A549 (cell line): ENCODE measurements around the gene GGCX. TPM values are rescaled to one million over a fixed set of nuclear protein-coding genes. Genes with fewer than 3 reads are reported as not detected.

ENCODE experiments used
- ATAC-seq, 2 experiments: fragments of 200-7000 bp in 1 of 2; fragments of >200 bp in 1 of 2; cut with Nextera tagmentation in 1 of 2; cut with Tn5 transposase in 1 of 2; 3 replicates each; pipeline versions ENCODE4 v1.8.0 to v1.9.1; 2018 to 2020; ENCODE audit warnings: mild to moderate bottlenecking in 1 of 2, moderate library complexity in 1 of 2
- CTCF ChIA-PET: fragments of 300-600 bp; sonication (Branson Sonifier 250); formaldehyde crosslinking; extraction: SDS; loops from one replicate; lab custom pipeline; 2021; ENCODE audit warnings: antibody characterized with exemption, inconsistent platforms; lab: Yijun Ruan, JAX
- POLR2A ChIA-PET: fragments of 350-600 bp; formaldehyde crosslinking; extraction: SDS; loops from one replicate; lab custom pipeline; 2021; ENCODE audit warnings: antibody characterized with exemption, inconsistent platforms; lab: Yijun Ruan, JAX
- DNase-seq, 2 experiments: peaks; one replicate each; pipeline versions ENCODE4 v3.0.0 to v3.0.0-alpha.2; 2011 to 2016; ENCODE audit warnings: low read depth in 1 of 2, low spot score in 1 of 2
- FAIRE-seq: peaks from 2 replicates; lab custom pipeline; 2011; peaks lifted over from hg19 to GRCh38; lab: Jason Lieb, UNC
- H3K27ac ChIP-seq, 2 experiments: fragments of >200 bp; sonication (Bioruptor Twin); formaldehyde crosslinking; 3 replicates each; pipeline ENCODE4 v1.5.1; 2016 to 2017
- H3K4me1 ChIP-seq: fragments of >200 bp; sonication (Bioruptor Twin); formaldehyde crosslinking; 3 replicates; pipeline ENCODE4 v1.6.1; 2016
- H3K4me2 ChIP-seq: fragments of >200 bp; sonication (Bioruptor Twin); formaldehyde crosslinking; 3 replicates; pipeline ENCODE4 v1.6.1; 2016
- H3K4me3 ChIP-seq: fragments of >200 bp; sonication (Bioruptor Twin); formaldehyde crosslinking; 3 replicates; pipeline ENCODE4 v1.5.1; 2016
- H3K9me3 ChIP-seq: fragments of >200 bp; sonication (Bioruptor Twin); formaldehyde crosslinking; 3 replicates; pipeline ENCODE4 v1.6.1; 2016
- ATOH8 ChIP-seq: fragments of 250-450 bp; sonication (Bioruptor Pico); IDR thresholded peaks from 2 replicates; pipeline ENCODE4 v1.5.0; 2020; ENCODE audit warnings: low read depth, mild to moderate bottlenecking, moderate library complexity
- BCL3 ChIP-seq: fragments of >200 bp; sonication (Bioruptor Twin); formaldehyde crosslinking; IDR thresholded peaks from 3 replicates; pipeline ENCODE4 v1.6.1; 2016
- CBX2 ChIP-seq: fragments of 200-600 bp; sonication (generic); IDR thresholded peaks from 2 replicates; pipeline ENCODE4 v1.6.1; 2016; ENCODE audit warnings: low read depth, mild to moderate bottlenecking, borderline replicate concordance
- CEBPB ChIP-seq, 2 experiments: fragments of >200 bp in 1 of 2; sonication (Bioruptor Twin) in 1 of 2; formaldehyde crosslinking in 1 of 2; IDR thresholded peaks; 2 replicates each; pipeline ENCODE4 v1.6.1; 2012 to 2016
- CHD4 ChIP-seq: fragments of 200-600 bp; sonication (generic); IDR thresholded peaks from 2 replicates; pipeline ENCODE4 v1.6.1; 2016; ENCODE audit warnings: antibody characterized with exemption, mild to moderate bottlenecking, borderline replicate concordance
- CTCF ChIP-seq: fragments of >200 bp; sonication (Bioruptor Twin); formaldehyde crosslinking; IDR thresholded peaks from 3 replicates; pipeline ENCODE4 v1.5.1; 2016
- EHMT2 ChIP-seq: fragments of 200-600 bp; sonication (generic); IDR thresholded peaks from 2 replicates; pipeline ENCODE4 v1.6.1; 2016; ENCODE audit warnings: antibody characterized with exemption, low read depth, mild to moderate bottlenecking, moderate library complexity
- EP300 ChIP-seq, 2 experiments: fragments of >200 bp; sonication (Bioruptor Twin); formaldehyde crosslinking; IDR thresholded peaks; 2 replicates in 1 of 2; 3 replicates in 1 of 2; pipeline ENCODE4 v1.6.1; 2016 to 2017
- ESRRA ChIP-seq: fragments of 150-350 bp; IDR thresholded peaks from 2 replicates; pipeline ENCODE4 v1.6.1; 2014; ENCODE audit warnings: mild to moderate bottlenecking, low read length, borderline replicate concordance
- FOSB ChIP-seq: fragments of 250-450 bp; sonication (Bioruptor Pico); IDR thresholded peaks from 2 replicates; pipeline ENCODE4 v1.5.0; 2020; ENCODE audit warnings: mild to moderate bottlenecking, moderate library complexity
- HDAC2 ChIP-seq: fragments of 200-600 bp; sonication (generic); IDR thresholded peaks from 2 replicates; pipeline ENCODE4 v1.6.1; 2016
- HOXA7 ChIP-seq: fragments of 250-450 bp; sonication (Bioruptor Pico); IDR thresholded peaks from 2 replicates; pipeline ENCODE4 v1.5.0; 2020; ENCODE audit warnings: mild to moderate bottlenecking, moderate library complexity
- HOXB13 ChIP-seq: fragments of 250-450 bp; sonication (Bioruptor Pico); IDR thresholded peaks from 2 replicates; pipeline ENCODE4 v1.5.0; 2020; ENCODE audit warnings: low read depth, mild to moderate bottlenecking, moderate library complexity
- JUNB ChIP-seq: fragments of >200 bp; sonication (Bioruptor Twin); formaldehyde crosslinking; IDR thresholded peaks from 2 replicates; pipeline ENCODE4 v1.6.1; 2016
- KDM1A ChIP-seq: fragments of 200-600 bp; sonication (generic); IDR thresholded peaks from 2 replicates; pipeline ENCODE4 v1.6.1; 2016; ENCODE audit warnings: low read depth, mild to moderate bottlenecking
- KDM5A ChIP-seq: fragments of 200-600 bp; sonication (generic); IDR thresholded peaks from 2 replicates; pipeline ENCODE4 v1.6.1; 2016; ENCODE audit warnings: antibody characterized with exemption, mild to moderate bottlenecking
- MAX ChIP-seq: IDR thresholded peaks from 2 replicates; pipeline ENCODE4 v1.6.1; 2012
- MAZ ChIP-seq: fragments of 150-350 bp; IDR thresholded peaks from 2 replicates; pipeline ENCODE4 v1.6.1; 2014; ENCODE audit warnings: antibody characterized with exemption, low read depth, low read length, borderline replicate concordance
- RAD21 ChIP-seq, 2 experiments: fragments of >200 bp in 1 of 2; sonication (Bioruptor Twin) in 1 of 2; formaldehyde crosslinking in 1 of 2; IDR thresholded peaks in 1 of 2; conservative IDR thresholded peaks in 1 of 2; 2 replicates in 1 of 2; 3 replicates in 1 of 2; pipeline ENCODE4 v1.6.1; 2012 to 2018; ENCODE audit warnings: inconsistent platforms in 1 of 2
- RFX5 ChIP-seq: fragments of 450-650 bp; IDR thresholded peaks from 2 replicates; pipeline ENCODE4 v1.7.1; 2014; ENCODE audit warnings: antibody characterized with exemption, mild to moderate bottlenecking, moderate library complexity
- SMC3 ChIP-seq: fragments of >200 bp; sonication (Bioruptor Twin); formaldehyde crosslinking; IDR thresholded peaks from 3 replicates; pipeline ENCODE4 v1.6.1; 2018; ENCODE audit warnings: inconsistent platforms
- SREBF2 ChIP-seq: fragments of 450-650 bp; IDR thresholded peaks from 2 replicates; pipeline ENCODE4 v1.6.1; 2014; ENCODE audit warnings: mild to moderate bottlenecking, moderate library complexity
- TFCP2L1 ChIP-seq: fragments of 250-450 bp; sonication (Bioruptor Pico); IDR thresholded peaks from 2 replicates; pipeline ENCODE4 v1.5.0; 2021; ENCODE audit warnings: mild to moderate bottlenecking
- USF2 ChIP-seq: fragments of 450-650 bp; IDR thresholded peaks from 2 replicates; pipeline ENCODE4 v1.6.1; 2014; ENCODE audit warnings: antibody characterized with exemption
- ZNF302 ChIP-seq: fragments of 250-450 bp; sonication (Bioruptor Pico); IDR thresholded peaks from 2 replicates; pipeline ENCODE4 v1.9.0; 2021; ENCODE audit warnings: inconsistent platforms, mild to moderate bottlenecking, moderate library complexity
- WGBS: methylation state at CpG from one replicate; pipeline ENCODE4 v1.1.6; 2017; ENCODE audit errors: missing lambda C conversion rate; 5-methylcytosine and 5-hydroxymethylcytosine counted together
- polyA plus RNA-seq, 4 experiments: library from polyadenylated mRNA; depleted of rRNA in 3 of 4; stranded (reverse); fragments of >200 nt; fragmentation: RNase III in 1 of 4; extraction: RNeasy Plus Mini Kit Qiagen cat#74134 plus additional on column Dnase treatment in 1 of 4; gene quantifications; 2 replicates in 3 of 4; 3 replicates in 1 of 4; pipeline ENCODE4 v1.2.3, GENCODE V29; 2011 to 2017

GGCX gene
- polyA plus RNA-seq, 2 of the 4 experiments (the other 2 are of a cell fraction), result 39.0 to 55.1 TPM

- WGBS, result 64% methylated on average over 6 of the region's 6 CpGs
- TF ChIP-seq CBX2 (no peak), RFX5 (no peak), SREBF2 (no peak), HOXB13 (CRISPR knock-in tag) (no peak)
- CTCF ChIA-PET, result interaction anchor here (0.8 to 15.1 kb wide), 6 partner anchors 8 to 194 kb away, joined by 3 to 145 read pairs (median 5); partner anchors contain the start of gene MAT2A
- no peak overlapping the region for H3K4me3 ChIP-seq
- no peaks in the 10 kb centered on the region for H3K9me3 ChIP-seq
- DNase-seq (no peak), FAIRE-seq (no peak), ATAC-seq (no peak; a peak in 1 of 6 replicates)
- H3K4me2 ChIP-seq, result peak overlapping the region; percentile 2; the same call in 1 of the 3 replicates
- H3K4me1 ChIP-seq, result peaks cover 26% of the 10 kb centered on the region
- POLR2A ChIA-PET, result interaction anchor here (2.8 kb wide), 1 partner anchor 28 kb away, joined by 11 read pairs; the partner anchor contains the start of gene MAT2A
- H3K27ac ChIP-seq, result peak overlapping the region; percentile 1 to 58; a peak in 4 of 6 replicates
These were observed 50.1 kb downstream of the GGCX start for GRCh38 chr2:85511008-85511811.

- Histone ChIP-seq H3K9me3 (no peaks in the 10 kb centered on the region), H3K4me1 (peaks cover 45% of the 10 kb centered on the region), H3K4me2 (no peak overlapping the region), H3K4me3 (no peak overlapping the region), H3K27ac (peak overlapping the region in 1 of 2 experiments; percentile 42; a peak in 3 of 6 replicates)
- ChIA-PET CTCF (interaction anchor here (0.8 to 6.0 kb wide), 6 partner anchors 9 to 86 kb away, joined by 3 to 43 read pairs (median 4); partner anchors contain the start of gene MAT2A), POLR2A (interaction anchor here (4.4 kb wide), 1 partner anchor 32 kb away, joined by 88 read pairs; the partner anchor contains the start of gene MAT2A)
- TF ChIP-seq EHMT2, result no peak
- no peak for TF ChIP-seq JUNB
- no peak for TF ChIP-seq HOXA7
- no peak for TF ChIP-seq ESRRA
- no peak for TF ChIP-seq CEBPB (IDR thresholded peaks at IDR 0.05)
- TF ChIP-seq HDAC2, result no peak
- TF ChIP-seq RFX5, result no peak
- TF ChIP-seq EP300 (IDR thresholded peaks at IDR 0.05), result no peak
- TF ChIP-seq ZNF302 (CRISPR knock-in tag), result no peak
- TF ChIP-seq SMC3, result no peak
- no peak for TF ChIP-seq TFCP2L1 (CRISPR knock-in tag)
- TF ChIP-seq KDM1A, result no peak
- TF ChIP-seq MAX, result no peak
- no peak for FAIRE-seq
- WGBS, result 81% methylated on average over 7 of the region's 7 CpGs
- no peak for ATAC-seq
- DNase-seq, result no peak
These were observed 54.5 kb downstream of the GGCX start for GRCh38 chr2:85506768-85507181.

GRCh38 chr2:85505551-85506238 is 55.6 kb downstream of the GGCX start:
- WGBS, result 90% methylated on average over 10 of the region's 10 CpGs
- TF ChIP-seq CTCF, result no peak
- TF ChIP-seq BCL3, result no peak
- no peak for TF ChIP-seq FOSB (CRISPR knock-in tag)
- no peak for TF ChIP-seq KDM5A
- TF ChIP-seq MAZ, result no peak
- TF ChIP-seq ZNF302 (CRISPR knock-in tag), result no peak
- TF ChIP-seq USF2, result no peak
- TF ChIP-seq RAD21 (conservative IDR thresholded peaks at IDR 0.05 in 1 of 2, IDR thresholded peaks at IDR 0.05 in 1 of 2), result no peak
- TF ChIP-seq ATOH8 (CRISPR knock-in tag), result no peak
- no peak for TF ChIP-seq CHD4
- TF ChIP-seq, all 56 proteins: peak for 0
- H3K9me3 ChIP-seq, result no peaks in the 10 kb centered on the region
- FAIRE-seq (no peak), DNase-seq (no peak), ATAC-seq (peak in 1 of 2 experiments; percentile 3; a peak in 2 of 6 replicates)
- H3K4me3 ChIP-seq, result no peak overlapping the region
- peak overlapping the region; percentile 50 for H3K4me2 ChIP-seq
- CTCF ChIA-PET, result interaction anchor here (1.4 to 6.0 kb wide), 7 partner anchors 10 to 85 kb away, joined by 4 to 43 read pairs (median 7); partner anchors contain the start of gene MAT2A
- peak overlapping the region; percentile 61 to 83 for H3K27ac ChIP-seq
- H3K4me1 ChIP-seq, result peaks cover 41% of the 10 kb centered on the region
- POLR2A ChIA-PET, result interaction anchor here (0.7 to 4.4 kb wide), 6 partner anchors 11 to 84 kb away, joined by 3 to 88 read pairs (median 6); partner anchors contain the start of gene MAT2A
